Stimulated activated CD8-positive, alpha-beta memory T cell treated with anti-CD3 and anti-CD28 coated beads, Interleukin-15, amount 100 ng/mL, for 48 hours (primary cell): ENCODE measurements around the gene LRP5.
"Not testable (repeated sequence)": the region's sequence is repeated elsewhere in the genome, so short reads cannot be mapped to it uniquely, and the experiment has no call there.

ENCODE experiments used
- DNase-seq, 2 donors: peaks; one replicate each; pipeline ENCODE4 v3.0.0-alpha.2; 2020; ENCODE audit warnings: low read depth in 2 of 2

Gene LRP5

GRCh38 chr11:68442433-68442832, 130.0 kb downstream of the LRP5 start:
- DNase-seq: no peak

DNA sequence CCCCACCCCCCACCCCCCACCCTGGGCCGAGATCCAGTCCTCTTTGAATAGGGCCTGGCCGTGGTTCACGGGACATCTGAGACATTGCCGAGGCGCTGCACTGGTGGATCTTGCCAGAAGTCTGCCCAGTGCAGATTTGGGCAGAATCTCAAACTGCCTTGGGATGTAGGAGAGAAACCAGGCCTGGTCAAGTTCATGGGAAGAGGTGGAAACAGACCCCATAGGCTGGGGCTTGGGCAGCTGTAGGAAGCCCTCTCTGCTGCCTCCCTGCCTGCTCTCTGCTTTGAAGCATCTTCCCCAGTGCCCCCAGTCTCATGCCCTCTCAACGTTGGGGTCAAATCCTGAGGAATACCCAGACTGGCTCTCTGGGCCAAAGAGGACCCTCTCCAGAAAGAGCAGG, 132.2 kb downstream of the LRP5 start:
- DNase-seq: no peak

- DNase-seq: no peak
Measured at GRCh38 chr11:68445531-68446035, 133.2 kb downstream of the LRP5 start.

GRCh38 chr11:68446046-68446725, 133.8 kb downstream of the LRP5 start:
- DNase-seq: no peak

- peak; percentile 57 to 64 for DNase-seq
Measured at GRCh38 chr11:68447015-68447801, 134.8 kb downstream of the LRP5 start.

DNA sequence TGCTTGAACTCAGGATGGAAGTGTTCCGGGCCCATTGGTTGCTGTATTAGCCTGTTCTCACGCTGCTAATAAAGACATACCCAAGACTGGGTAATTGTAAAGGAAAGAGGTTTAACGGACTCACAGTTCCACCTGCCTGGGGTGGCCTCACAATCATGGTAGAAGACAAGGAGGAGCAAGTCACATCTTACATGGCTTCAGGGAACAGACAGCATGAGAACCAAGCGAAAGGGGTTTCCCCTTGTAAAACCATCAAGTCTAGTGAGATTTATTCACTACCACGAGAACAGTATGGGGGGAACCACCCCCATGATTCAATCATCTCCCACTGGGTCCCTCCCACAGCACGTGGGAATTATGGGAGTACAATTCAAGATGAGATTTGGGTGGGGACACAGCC, 135.5 kb downstream of the LRP5 start:
- not testable (repeated sequence) for DNase-seq

- DNase-seq: no peak
Measured at GRCh38 chr11:68448604-68449011, 136.2 kb downstream of the LRP5 start.

GRCh38 chr11:68449951-68450350, 137.6 kb downstream of the LRP5 start:
- no peak for DNase-seq

DNA sequence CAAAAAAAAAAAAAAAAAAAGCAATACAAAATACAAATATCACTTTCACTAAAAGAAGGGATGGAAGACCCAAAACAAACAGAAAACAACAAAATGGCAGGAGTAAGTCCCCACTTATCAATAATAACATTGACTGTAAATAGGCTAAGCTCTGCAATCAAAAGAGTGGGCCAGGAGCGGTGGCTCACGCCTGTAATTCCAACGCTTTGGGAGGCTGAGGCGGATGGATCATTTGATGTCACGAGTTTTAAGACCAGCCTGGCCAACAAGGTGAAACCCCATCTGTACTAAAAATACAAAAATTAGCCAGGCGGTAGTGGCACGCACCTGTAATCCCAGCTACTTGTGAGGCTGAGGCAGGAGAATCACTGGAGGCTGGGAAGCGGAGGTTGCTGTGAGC, 138.3 kb downstream of the LRP5 start:
- no peak for DNase-seq

DNA sequence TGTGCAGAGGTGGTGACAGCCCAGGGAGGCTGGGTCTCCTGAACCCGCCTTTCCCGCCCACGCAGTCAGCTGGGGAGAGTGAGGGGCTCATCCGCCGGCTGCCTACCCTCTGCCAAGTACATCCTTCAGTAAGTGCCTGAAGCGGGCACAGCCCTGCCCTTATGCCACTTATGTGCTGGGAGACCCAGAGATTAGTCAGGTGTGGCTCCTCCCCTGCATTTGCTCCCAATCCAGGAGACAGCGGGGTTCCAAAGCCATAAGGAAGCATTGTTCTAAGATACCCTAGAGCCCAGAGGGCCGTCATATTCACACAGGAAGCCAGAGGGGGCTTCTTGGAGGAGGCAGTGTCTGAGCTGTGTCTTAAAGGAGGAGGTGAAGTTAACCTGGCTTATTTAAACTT, 142.4 kb downstream of the LRP5 start:
- DNase-seq: no peak

GRCh38 chr11:68455485-68455884, 143.1 kb downstream of the LRP5 start:
- no peak for DNase-seq

GRCh38 chr11:68457216-68457897, 145.0 kb downstream of the LRP5 start:
- no peak for DNase-seq

- no peak for DNase-seq
Measured at GRCh38 chr11:68457898-68458249, 145.5 kb downstream of the LRP5 start.

GRCh38 chr11:68458340-68458739, 145.9 kb downstream of the LRP5 start:
- not testable (repeated sequence) for DNase-seq

DNA sequence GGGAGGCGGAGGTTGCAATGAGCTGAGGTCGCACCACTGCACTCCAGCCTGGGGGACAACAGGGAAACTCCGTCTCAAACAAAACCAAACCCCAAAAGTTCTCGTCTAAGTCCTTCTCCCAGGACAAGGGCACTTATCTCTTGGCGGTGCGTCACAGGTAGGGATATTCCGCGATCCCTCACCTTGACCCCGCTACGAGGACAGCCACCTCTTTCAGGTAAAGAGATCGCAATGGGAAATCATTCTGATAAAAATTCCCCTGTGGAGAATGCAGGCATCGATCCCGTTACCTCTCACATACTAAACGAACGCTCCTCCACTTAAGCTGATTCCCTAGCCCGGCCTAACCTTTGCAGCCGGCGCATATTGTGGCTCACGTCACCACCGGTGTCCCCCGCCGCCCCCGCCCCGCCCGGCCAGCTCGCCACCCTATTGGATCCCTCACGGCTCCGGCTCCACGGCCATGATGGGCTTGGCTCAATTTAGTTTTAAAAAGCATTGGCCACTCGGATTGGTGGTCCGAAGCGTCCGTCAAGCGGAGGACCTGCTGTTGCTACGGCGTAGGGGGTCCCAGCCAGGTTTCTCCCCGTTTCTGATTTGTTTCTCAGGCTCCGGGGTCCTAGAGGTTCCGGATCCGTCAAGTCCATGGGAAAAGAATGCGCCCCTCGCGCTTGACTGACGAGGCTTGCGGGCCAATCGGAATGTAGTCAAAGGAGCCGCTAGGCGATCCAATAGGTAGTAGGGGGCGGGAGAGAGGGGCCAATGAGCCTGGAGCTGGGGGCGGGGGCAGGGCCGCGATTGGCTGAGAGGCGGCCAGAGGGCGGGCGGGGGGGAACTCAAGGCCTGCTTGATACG, 147.7 kb downstream of the LRP5 start:
- DNase-seq: peak; percentile 90

DNA sequence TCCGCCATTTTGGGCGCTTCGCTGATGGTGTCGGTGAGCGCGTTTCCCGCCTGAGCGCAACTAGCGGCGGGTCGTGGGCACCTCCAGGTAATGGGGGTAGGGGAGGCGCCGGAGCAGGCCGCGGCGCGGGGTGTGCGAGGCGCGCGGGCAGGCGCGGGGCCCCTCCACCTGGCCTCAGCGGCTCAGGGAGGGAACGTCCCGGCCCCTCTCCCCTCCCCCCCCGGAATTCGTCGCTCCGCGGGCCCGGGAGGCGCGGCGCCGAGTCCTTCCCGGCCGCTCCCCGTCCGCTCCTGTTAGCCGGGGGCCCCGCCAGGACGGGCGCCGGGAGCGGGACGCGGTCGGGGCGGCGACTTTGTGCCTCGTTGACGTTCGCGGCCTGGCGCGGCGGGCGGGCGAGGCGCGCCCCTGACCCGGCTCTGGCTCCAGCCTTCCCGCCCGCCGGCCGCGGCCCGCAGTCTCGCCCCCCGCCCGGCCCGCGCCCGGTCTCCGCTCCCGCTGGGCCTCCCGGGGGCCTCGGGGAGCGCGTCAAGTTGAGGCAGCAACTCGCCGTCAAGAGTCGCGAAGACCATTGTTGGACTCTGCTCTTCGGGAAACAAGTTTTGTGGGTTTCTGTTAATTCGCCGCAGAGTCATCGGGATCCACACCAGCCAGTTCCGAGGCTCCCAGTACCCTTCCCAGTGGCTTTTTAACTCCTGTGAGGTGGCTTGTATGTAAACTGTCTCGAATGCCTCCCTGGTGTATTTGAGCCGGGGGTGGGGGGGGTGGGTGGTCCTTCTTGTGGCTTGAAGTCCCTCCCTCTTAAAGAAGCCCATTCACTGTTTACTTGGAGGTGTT, 148.6 kb downstream of the LRP5 start, which contains the start of gene PPP6R3:
TSS of gene PPP6R3 (plus strand) at position 12 of the 834 bp plus-strand sequence. CDS start 76,913 bp downstream, outside the sequence.
- no peak for DNase-seq

- DNase-seq: no peak
Measured at GRCh38 chr11:68461575-68461917, 149.2 kb downstream of the LRP5 start.

- no peak for DNase-seq
Measured at GRCh38 chr11:68463714-68464113, 151.3 kb downstream of the LRP5 start.

GRCh38 chr11:68467201-68467834, 154.9 kb downstream of the LRP5 start:
- no peak for DNase-seq

- no peak for DNase-seq
Measured at GRCh38 chr11:68468217-68468828, 155.9 kb downstream of the LRP5 start.
